B cell (primary cell): ENCODE results near the gene ZSCAN12. TPM values are rescaled to one million over a fixed set of nuclear protein-coding genes. Genes with fewer than 3 reads are reported as not detected.

Experiments used
- ATAC-seq: fragments of 200-7000 bp; cut with Tn5 transposase; one replicate; pipeline ENCODE4 v1.10.0; 2021; ENCODE audit warnings: low read depth, mild to moderate bottlenecking, moderate number of reproducible peaks, moderate library complexity
- CTCF ChIA-PET: fragments of 350-600 bp; sonication (Branson Sonifier 250); formaldehyde crosslinking; loops from one replicate; lab custom pipeline; 2021; ENCODE audit warnings: antibody characterized with exemption, inconsistent platforms; lab: Charles Lee
- POLR2A ChIA-PET: fragments of 350-600 bp; sonication (Branson Sonifier 250); formaldehyde crosslinking; loops from one replicate; lab custom pipeline; 2021; ENCODE audit warnings: antibody characterized with exemption; lab: Charles Lee
- DNase-seq: peaks from one replicate; pipeline ENCODE4 v3.0.0; 2013
- H2AFZ ChIP-seq: 2 replicates; pipeline ENCODE4 v1.6.1; 2012; ENCODE audit warnings: mild to moderate bottlenecking, low read depth, low read length; ENCODE audit not compliant: insufficient read depth, poor library complexity, severe bottlenecking
- H3K27ac ChIP-seq, 2 donors: 1 replicate in 1 of 2; 2 replicates in 1 of 2; pipeline ENCODE4 v1.5.1; 2012 to 2013; ENCODE audit warnings: low read length in 2 of 2, mild to moderate bottlenecking in 2 of 2, moderate library complexity in 1 of 2
- H3K27me3 ChIP-seq, 4 experiments: fragments of 200-600 bp in 1 of 4; sonication (generic) in 1 of 4; replicated peaks in 1 of 4; 1 replicate in 2 of 4; 2 replicates in 2 of 4; pipeline versions ENCODE4 v1.6.1 to v1.7.0; 2013 to 2016; ENCODE audit warnings: low read length in 3 of 4, mild to moderate bottlenecking in 2 of 4, mixed read lengths in 1 of 4, moderate library complexity in 1 of 4; ENCODE audit not compliant: insufficient read depth in 4 of 4, control insufficient read depth in 3 of 4; ENCODE audit errors: control extremely low read depth in 1 of 4
- H3K36me3 ChIP-seq, 2 experiments: replicated peaks in 1 of 2; 1 replicate in 1 of 2; 2 replicates in 1 of 2; pipeline versions ENCODE4 v1.6.1 to v1.7.1; 2013; ENCODE audit warnings: low read length in 1 of 2; ENCODE audit not compliant: insufficient read depth in 2 of 2, control insufficient read depth in 1 of 2; ENCODE audit errors: control extremely low read depth in 1 of 2, extremely low read depth in 1 of 2
- H3K4me1 ChIP-seq, 2 donors: fragments of 200-600 bp in 1 of 2; sonication (generic) in 1 of 2; 1 replicate in 1 of 2; 2 replicates in 1 of 2; pipeline versions ENCODE4 v1.5.1 to v1.6.1; 2013 to 2017; ENCODE audit warnings: low read length in 2 of 2; ENCODE audit not compliant: control insufficient read depth in 2 of 2, insufficient read depth in 2 of 2
- H3K4me2 ChIP-seq: replicated peaks from 2 replicates; pipeline ENCODE3; 2012; ENCODE audit warnings: mild to moderate bottlenecking, low read depth, low read length; ENCODE audit not compliant: poor library complexity, severe bottlenecking
- H3K4me3 ChIP-seq, 5 experiments: fragments of 200-600 bp in 1 of 5; sonication (generic) in 1 of 5; 1 replicate in 3 of 5; 2 replicates in 2 of 5; pipeline versions ENCODE4 v1.5.1 to v1.7.0; 2011 to 2016; ENCODE audit warnings: low read length in 4 of 5, mild to moderate bottlenecking in 4 of 5, low read depth in 2 of 5, control low read depth in 1 of 5, moderate library complexity in 1 of 5; ENCODE audit not compliant: insufficient read depth in 1 of 5; ENCODE audit errors: control extremely low read depth in 1 of 5, extremely low read depth in 1 of 5
- H3K79me2 ChIP-seq: fragments of 200-600 bp; sonication (generic); one replicate; pipeline ENCODE4 v1.6.0; 2016; ENCODE audit warnings: low read length; ENCODE audit not compliant: control insufficient read depth, insufficient read depth
- H3K9ac ChIP-seq: fragments of 200-600 bp; sonication (generic); 2 replicates; pipeline ENCODE4 v1.6.1; 2017; ENCODE audit warnings: mild to moderate bottlenecking, low read length, moderate library complexity
- H3K9me3 ChIP-seq, 3 donors: one replicate each; pipeline versions ENCODE4 v1.6.1 to v1.7.1; 2013; ENCODE audit warnings: low read length in 2 of 3; ENCODE audit not compliant: control insufficient read depth in 2 of 3, insufficient read depth in 1 of 3; ENCODE audit errors: control extremely low read depth in 1 of 3
- H4K20me1 ChIP-seq: 2 replicates; pipeline ENCODE4 v1.6.0; 2012; ENCODE audit warnings: mild to moderate bottlenecking, low read length; ENCODE audit not compliant: insufficient read depth, control insufficient read depth, poor library complexity, severe bottlenecking
- H3K27ac Mint-ChIP-seq: one replicate; pipeline ENCODE4 v1.8.0; 2021; ENCODE audit warnings: mixed read lengths
- H3K27me3 Mint-ChIP-seq: one replicate; pipeline ENCODE4 v1.8.0; 2021; ENCODE audit warnings: mixed read lengths
- H3K4me1 Mint-ChIP-seq: one replicate; pipeline ENCODE4 v1.8.0; 2021; ENCODE audit warnings: mixed read lengths
- H3K4me3 Mint-ChIP-seq: one replicate; pipeline ENCODE4 v1.8.0; 2021; ENCODE audit warnings: mixed read lengths
- H3K9me3 Mint-ChIP-seq: one replicate; pipeline ENCODE4 v1.8.0; 2022; ENCODE audit warnings: mixed read lengths; ENCODE audit not compliant: insufficient read depth
- CTCF ChIP-seq: fragments of 200-600 bp; IDR thresholded peaks from one replicate; pipeline ENCODE4 v1.8.0; 2022; ENCODE audit warnings: antibody characterized with exemption, mild to moderate bottlenecking
- EZH2 ChIP-seq: IDR thresholded peaks from 2 replicates; pipeline ENCODE4 v1.6.1; 2012; ENCODE audit warnings: borderline replicate concordance, low read depth, mild to moderate bottlenecking, moderate library complexity, low read length; ENCODE audit not compliant: insufficient read depth, poor library complexity, severe bottlenecking
- WGBS: methylation state at CpG from one replicate; pipeline ENCODE4 v1.1.5; 2013; ENCODE audit warnings: missing lambda C conversion rate; ENCODE audit not compliant: insufficient coverage; 5-methylcytosine and 5-hydroxymethylcytosine counted together
- intact Hi-C: fragments of 100-400 bp; cut with micrococcal nuclease; formaldehyde crosslinking; loops from one replicate; pipeline ENCODE4 v1.10.0; 2022
- polyA plus RNA-seq: library from polyadenylated mRNA; depleted of rRNA; stranded (reverse); fragments of >200 nt; gene quantifications from 2 replicates; pipeline ENCODE4 v1.2.3, GENCODE V29; 2012
- total RNA-seq, 2 donors: library from RNA; stranded (reverse); fragments of 120-200 nt in 1 of 2; gene quantifications; 1 replicate in 1 of 2; 2 replicates in 1 of 2; pipeline versions ENCODE4 v1.2.3 to v1.2.4, GENCODE V29; 2013 to 2022

The ZSCAN12 gene
- total and polyA plus RNA-seq, 2 donors (not counting 1 experiment from before 2014, with no cell fraction given) = 3.5 to 14.8 TPM

GRCh38 chr6:28349892-28350737, 49.4 kb downstream of the ZSCAN12 start, which contains the start of gene ZKSCAN3:
TSS of gene ZKSCAN3 (plus strand) at chr6:28349947. CDS start at chr6:28359587, 9,640 bp downstream.
- Mint-ChIP-seq H3K4me1 (peaks cover 23% of the 10 kb centered on the region), H3K9me3 (no peaks in the 10 kb centered on the region), H3K4me3 (peak within 1 kb of the TSS; percentile 92), H3K27ac (peak within 1 kb of the TSS; percentile 83), H3K27me3 (peaks cover 8% of the 10 kb centered on the region)
- 0% methylated on average over 26 of the region's 30 CpGs for WGBS
- H2AFZ ChIP-seq = peak within 1 kb of the TSS; percentile 91
- peak within 1 kb of the TSS; percentile 69 for H3K9ac ChIP-seq
- H3K9me3 ChIP-seq = peaks cover 0 to 6% (median 0%) of the 10 kb centered on the region in 3 donors
- peaks cover 0 to 3% (median 0%) of the 10 kb centered on the region in 4 experiments for H3K27me3 ChIP-seq
- H3K79me2 ChIP-seq = peaks cover 55% of the 10 kb centered on the region
- ChIA-PET POLR2A (interaction anchor here (0.9 to 1.3 kb wide), 2 partner anchors 15 to 33 kb away, joined by 4 to 7 read pairs; no protein-coding TSS in a partner anchor), CTCF (interaction anchor here (0.6 to 1.3 kb wide), 5 partner anchors 31 to 245 kb away, joined by 3 to 7 read pairs (median 4); partner anchors contain the start of gene ZSCAN26)
- TF ChIP-seq CTCF = no peak
- no peak for TF ChIP-seq EZH2
- no peaks in the 10 kb centered on the region for H3K36me3 ChIP-seq
- peaks cover 10 to 11% of the 10 kb centered on the region in 2 donors for H3K4me1 ChIP-seq
- ATAC-seq (peak; percentile 99), DNase-seq (peak; percentile 81)
- H4K20me1 ChIP-seq = peaks cover 5% of the 10 kb centered on the region
- H3K27ac ChIP-seq = peak within 1 kb of the TSS; percentile 26 to 58
- peak within 1 kb of the TSS; percentile 59 to 88 (median 77) for H3K4me3 ChIP-seq
- intact Hi-C loops = loop anchor here (1.0 to 2.0 kb wide), 5 partner anchors 14 to 213 kb away; partner anchors contain the start of genes ZSCAN12, ZSCAN26 and ZSCAN31
- H3K4me2 ChIP-seq = peak within 1 kb of the TSS; percentile 77
